ENCODE results near the gene SGCD. TPM values are rescaled to one million over a fixed set of nuclear protein-coding genes. Genes with fewer than 3 reads are reported as not detected.
A peak's percentile ranks its signal among the peaks of the same experiment; 100 is the strongest.

SGCD gene
- total RNA-seq, 1 donor, result 13.8 TPM

DNA sequence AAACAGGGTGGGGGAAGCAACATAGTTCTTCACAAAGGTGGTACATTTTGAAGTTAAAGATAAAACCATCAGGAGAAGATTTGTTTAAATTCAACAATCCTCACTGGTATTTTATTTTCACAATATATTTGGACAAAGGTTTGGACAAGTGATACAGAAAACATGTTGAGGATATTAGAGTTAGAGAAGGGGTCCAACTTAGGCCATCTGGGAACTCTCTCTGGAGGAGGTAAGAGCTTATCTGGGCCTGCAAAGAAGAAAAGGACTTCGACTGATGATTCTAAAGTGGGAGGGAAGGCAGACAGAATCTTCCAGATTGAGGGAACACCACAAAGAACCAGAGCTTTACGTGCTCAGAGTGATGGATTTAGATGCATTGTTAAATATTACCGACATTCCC is 58.5 kb downstream of the SGCD start:
- no peak overlapping the region for H3K4me3 ChIP-seq (ENCODE audit: low read depth, low read length)
- DNase-seq (ENCODE audit: low read depth), result no peak
- TF ChIP-seq, protein P1, sequence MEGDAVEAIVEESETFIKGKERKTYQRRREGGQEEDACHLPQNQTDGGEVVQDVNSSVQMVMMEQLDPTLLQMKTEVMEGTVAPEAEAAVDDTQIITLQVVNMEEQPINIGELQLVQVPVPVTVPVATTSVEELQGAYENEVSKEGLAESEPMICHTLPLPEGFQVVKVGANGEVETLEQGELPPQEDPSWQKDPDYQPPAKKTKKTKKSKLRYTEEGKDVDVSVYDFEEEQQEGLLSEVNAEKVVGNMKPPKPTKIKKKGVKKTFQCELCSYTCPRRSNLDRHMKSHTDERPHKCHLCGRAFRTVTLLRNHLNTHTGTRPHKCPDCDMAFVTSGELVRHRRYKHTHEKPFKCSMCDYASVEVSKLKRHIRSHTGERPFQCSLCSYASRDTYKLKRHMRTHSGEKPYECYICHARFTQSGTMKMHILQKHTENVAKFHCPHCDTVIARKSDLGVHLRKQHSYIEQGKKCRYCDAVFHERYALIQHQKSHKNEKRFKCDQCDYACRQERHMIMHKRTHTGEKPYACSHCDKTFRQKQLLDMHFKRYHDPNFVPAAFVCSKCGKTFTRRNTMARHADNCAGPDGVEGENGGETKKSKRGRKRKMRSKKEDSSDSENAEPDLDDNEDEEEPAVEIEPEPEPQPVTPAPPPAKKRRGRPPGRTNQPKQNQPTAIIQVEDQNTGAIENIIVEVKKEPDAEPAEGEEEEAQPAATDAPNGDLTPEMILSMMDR (IDR thresholded peaks at IDR 0.05; ENCODE audit: insufficient read depth, low read depth, low read length), result no peak

DNA sequence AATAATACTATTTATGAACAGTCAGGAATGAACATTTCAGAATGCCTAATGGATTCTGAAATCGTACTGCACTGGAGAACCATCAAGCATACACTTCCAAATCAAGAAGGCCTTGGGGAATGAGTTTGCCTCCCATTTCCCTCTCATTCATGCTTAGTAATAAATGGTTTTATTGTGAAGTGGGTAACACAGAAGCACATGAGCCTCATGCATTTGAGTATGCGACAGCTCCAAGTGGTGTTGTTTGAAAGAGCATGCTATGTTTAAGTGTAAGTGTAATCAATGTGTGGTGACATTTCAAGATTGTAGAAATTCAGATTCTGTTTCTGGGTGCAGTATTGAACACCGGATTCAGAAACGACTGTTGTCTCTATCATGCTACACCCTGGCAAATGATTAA is 60.0 kb downstream of the SGCD start:
- H3K4me3 ChIP-seq (ENCODE audit: low read depth, low read length), result no peak overlapping the region
- DNase-seq (ENCODE audit: low read depth), result no peak
- TF ChIP-seq, protein P1 (IDR thresholded peaks at IDR 0.05; ENCODE audit: insufficient read depth, low read depth, low read length), result no peak

DNA sequence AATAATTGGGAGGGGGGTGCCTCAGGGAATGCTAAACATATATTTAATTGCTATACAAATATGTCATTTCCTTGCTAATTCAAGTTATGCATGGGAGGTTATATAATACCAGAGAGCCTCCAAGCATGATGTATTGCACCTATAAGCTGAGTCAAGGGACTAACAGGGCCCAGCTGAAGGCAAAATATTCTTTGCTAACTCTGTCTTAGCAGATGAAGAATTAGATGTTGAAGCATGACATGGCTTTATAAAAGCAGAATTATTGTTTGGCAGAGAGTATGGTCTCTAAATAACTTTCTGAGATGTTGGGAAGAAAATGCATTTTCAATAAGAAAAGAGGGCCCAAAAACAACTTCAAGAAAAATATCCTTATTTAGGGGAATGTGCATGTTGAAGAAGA is 60.4 kb downstream of the SGCD start:
- DNase-seq (ENCODE audit: low read depth), result no peak
- H3K4me3 ChIP-seq (ENCODE audit: low read depth, low read length), result no peak overlapping the region
- TF ChIP-seq, protein P1 (IDR thresholded peaks at IDR 0.05; ENCODE audit: insufficient read depth, low read depth, low read length), result no peak

DNA sequence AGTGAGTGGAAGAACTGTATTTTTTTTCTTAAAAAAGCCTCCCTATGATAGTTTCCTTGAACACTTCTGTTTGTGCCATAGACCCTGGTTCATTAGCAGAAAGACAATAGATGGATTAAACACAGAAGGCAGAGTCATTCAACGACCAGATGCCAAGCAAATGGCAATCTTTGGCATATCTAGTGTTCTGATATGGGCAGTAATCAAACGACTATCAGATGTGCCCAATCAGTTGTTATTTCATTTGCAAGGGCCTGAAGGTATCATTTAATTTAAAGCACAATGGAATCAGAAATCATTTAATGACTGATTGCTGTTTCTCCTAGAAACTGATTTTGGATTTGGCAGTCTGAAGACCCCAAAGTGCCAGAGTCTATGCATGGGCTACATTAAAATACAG is 61.3 kb downstream of the SGCD start:
- H3K4me3 ChIP-seq (ENCODE audit: low read depth, low read length), result no peak overlapping the region
- no peak for DNase-seq (ENCODE audit: low read depth)
- TF ChIP-seq, protein P1 (IDR thresholded peaks at IDR 0.05; ENCODE audit: insufficient read depth, low read depth, low read length), result no peak

DNA sequence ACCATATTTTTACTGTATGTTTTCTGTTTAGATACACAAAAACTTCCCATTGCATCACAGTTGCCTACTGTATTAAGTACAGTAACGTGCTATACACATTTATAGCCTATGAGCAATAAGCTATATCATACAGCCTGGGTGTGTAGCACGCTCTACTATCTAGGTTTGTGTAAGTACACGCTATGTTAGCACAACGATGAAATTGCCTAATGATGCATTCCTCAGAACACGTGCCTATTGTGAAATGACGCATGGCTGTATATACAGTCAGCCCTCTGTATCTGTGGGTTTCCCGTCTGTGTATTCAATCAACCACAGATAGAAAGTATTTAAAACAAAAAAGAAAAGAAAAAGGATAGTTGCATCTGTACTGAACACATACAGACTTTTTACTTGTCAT is 64.2 kb downstream of the SGCD start:
- TF ChIP-seq, protein P1 (IDR thresholded peaks at IDR 0.05; ENCODE audit: insufficient read depth, low read depth, low read length), result no peak
- H3K4me3 ChIP-seq (ENCODE audit: low read depth, low read length), result no peak overlapping the region
- peak; percentile 97 for DNase-seq (ENCODE audit: low read depth)

DNA sequence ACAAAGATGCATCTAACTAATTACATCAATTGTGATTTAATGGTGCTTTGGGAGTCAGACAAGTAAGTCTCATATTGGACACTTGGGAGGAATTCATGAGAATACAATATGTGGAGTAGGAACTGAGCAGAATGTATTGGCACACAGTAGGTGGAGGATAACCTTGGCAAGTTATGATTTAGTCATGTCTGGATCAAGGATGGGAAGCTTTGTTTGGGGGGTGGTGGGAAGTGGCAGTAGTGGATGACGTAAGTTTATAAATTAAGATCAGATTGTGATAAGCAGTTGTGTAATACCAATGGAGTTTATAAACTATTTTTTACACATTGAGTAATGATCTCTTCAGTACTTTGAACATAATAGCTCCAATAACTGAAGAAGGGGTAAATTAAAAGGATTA is 67.0 kb downstream of the SGCD start:
- DNase-seq (ENCODE audit: low read depth), result peak; percentile 63
- TF ChIP-seq, protein P1 (IDR thresholded peaks at IDR 0.05; ENCODE audit: insufficient read depth, low read depth, low read length), result no peak
- no peak overlapping the region for H3K4me3 ChIP-seq (ENCODE audit: low read depth, low read length)

DNA sequence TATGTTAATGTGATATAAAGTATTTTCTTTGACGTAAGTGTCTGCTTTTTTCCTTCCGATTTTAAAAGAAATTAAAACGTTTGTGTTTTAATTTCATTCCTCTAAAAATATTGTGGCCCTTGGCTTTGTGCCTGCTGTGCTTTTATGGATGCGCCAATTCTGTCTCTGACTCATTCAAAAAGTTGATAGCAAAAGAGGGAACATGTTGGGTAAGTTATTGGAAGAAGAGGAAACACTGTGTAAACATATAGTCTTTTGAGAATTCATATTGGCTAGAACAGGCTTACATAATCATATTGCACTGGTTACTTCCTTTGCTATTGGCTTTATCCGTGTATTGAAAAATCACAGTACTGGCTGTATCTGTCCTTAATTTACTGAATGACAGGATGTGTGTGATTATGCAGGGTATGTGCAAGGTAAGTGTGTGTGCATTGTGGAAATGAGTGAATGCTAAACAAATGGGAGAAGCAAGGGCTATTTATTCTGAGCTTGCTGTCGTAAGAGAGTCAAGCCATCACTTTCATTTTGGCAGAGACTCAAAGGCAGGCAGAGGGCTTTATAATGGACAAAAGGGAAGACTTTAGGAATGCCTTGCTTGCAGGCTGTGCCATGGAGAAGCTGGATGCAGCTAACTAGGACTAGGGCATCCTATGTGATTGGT is 67.8 kb downstream of the SGCD start:
- TF ChIP-seq, protein P1 (IDR thresholded peaks at IDR 0.05; ENCODE audit: insufficient read depth, low read depth, low read length), result no peak
- peak overlapping the region; percentile 7 for H3K4me3 ChIP-seq (ENCODE audit: low read depth, low read length)
- DNase-seq (ENCODE audit: low read depth), result peak; percentile 74

Data from fibroblast of villous mesenchyme (primary cell).